ENCODE measurements around the gene SEC16B. TPM values are rescaled to one million over a fixed set of nuclear protein-coding genes. Genes with fewer than 3 reads are reported as not detected.

The SEC16B gene
- total and polyA plus RNA-seq, 9 of the 15 experiments (the other 6 are each of a cell fraction or from before 2014, with no cell fraction given): not detected

DNA sequence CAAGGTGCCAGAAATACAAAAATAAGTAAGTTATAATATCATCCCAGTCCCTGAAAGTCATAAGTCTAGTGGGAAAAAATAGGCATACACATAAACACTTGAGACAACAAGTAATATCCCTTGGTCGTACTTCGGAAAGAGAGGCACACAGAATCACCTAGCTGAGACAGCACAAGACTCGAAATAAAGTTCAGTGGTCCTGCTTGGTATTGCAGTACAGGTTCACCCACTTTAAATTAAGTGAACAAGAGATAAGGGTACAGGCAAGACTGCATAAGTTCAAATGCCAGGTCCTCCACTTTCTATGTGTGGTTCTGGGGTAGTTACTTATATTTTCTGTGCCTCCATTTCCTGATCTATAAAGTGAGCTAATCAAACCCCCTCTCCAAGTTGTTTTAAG is 47.6 kb downstream of the SEC16B start (continued):
- TF ChIP-seq, protein P1, sequence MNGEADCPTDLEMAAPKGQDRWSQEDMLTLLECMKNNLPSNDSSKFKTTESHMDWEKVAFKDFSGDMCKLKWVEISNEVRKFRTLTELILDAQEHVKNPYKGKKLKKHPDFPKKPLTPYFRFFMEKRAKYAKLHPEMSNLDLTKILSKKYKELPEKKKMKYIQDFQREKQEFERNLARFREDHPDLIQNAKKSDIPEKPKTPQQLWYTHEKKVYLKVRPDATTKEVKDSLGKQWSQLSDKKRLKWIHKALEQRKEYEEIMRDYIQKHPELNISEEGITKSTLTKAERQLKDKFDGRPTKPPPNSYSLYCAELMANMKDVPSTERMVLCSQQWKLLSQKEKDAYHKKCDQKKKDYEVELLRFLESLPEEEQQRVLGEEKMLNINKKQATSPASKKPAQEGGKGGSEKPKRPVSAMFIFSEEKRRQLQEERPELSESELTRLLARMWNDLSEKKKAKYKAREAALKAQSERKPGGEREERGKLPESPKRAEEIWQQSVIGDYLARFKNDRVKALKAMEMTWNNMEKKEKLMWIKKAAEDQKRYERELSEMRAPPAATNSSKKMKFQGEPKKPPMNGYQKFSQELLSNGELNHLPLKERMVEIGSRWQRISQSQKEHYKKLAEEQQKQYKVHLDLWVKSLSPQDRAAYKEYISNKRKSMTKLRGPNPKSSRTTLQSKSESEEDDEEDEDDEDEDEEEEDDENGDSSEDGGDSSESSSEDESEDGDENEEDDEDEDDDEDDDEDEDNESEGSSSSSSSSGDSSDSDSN (IDR thresholded peaks at IDR 0.05; ENCODE audit: borderline replicate concordance in 1 of 2, low read depth in 2 of 2, low read length in 2 of 2): no peak

DNA sequence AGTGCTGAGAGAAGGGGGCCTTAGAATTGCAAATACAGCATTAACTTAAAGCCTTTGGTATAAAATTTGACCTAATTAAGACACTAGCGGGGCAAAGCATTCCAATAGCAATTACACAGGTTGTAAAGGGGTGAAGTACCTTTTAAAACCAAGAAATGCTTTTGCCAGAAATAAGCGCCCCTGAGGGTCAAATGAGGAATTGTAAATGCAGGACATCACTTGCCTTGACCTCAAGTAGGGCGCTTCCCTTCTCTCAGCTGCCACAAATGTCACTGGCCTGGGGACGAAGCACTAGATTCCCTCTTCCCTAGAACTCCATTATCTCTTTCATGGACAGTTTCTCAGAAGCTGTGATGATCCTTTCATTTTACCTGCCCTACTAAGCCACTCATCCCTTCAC is 48.3 kb downstream of the SEC16B start:
- H3K9me1 ChIP-seq (ENCODE audit: control insufficient read depth, insufficient read depth, low read length): no peaks in the 10 kb centered on the region
- H3K79me2 ChIP-seq (ENCODE audit: control insufficient read depth, insufficient read depth, low read length): no peaks in the 10 kb centered on the region
- no peaks in the 10 kb centered on the region for H3K4me1 ChIP-seq (replicated peaks in 1 of 2; ENCODE audit: control insufficient read depth in 2 of 2, insufficient read depth in 2 of 2, low read length in 2 of 2)
- FAIRE-seq (no peak), ATAC-seq (no peak), DNase-seq (ENCODE audit: extremely low read depth in 1 of 4, low spot score in 3 of 4) (no peak)
- H3K27ac ChIP-seq (ENCODE audit: extremely low read depth, low read depth, low read length): no peak overlapping the region
- no TSS peak for BruUV-seq (replicated peaks)
- H3K9me3 ChIP-seq (replicated peaks; ENCODE audit: control insufficient read depth, insufficient read depth, low read depth, low read length): no peaks in the 10 kb centered on the region
- H3K9ac ChIP-seq (ENCODE audit: insufficient read depth in 1 of 2, low read depth in 2 of 2, low read length in 2 of 2): no peak overlapping the region
- intact Hi-C loops (cut with micrococcal nuclease) (no loop called here), in situ Hi-C loops (cut with MboI) (no loop called here)
- no peaks in the 10 kb centered on the region for H3K36me3 ChIP-seq (ENCODE audit: control insufficient read depth, insufficient read depth, low read length)
- no peaks in the 10 kb centered on the region for H4K20me1 ChIP-seq (replicated peaks; ENCODE audit: control insufficient read depth, insufficient read depth, low read length)
- 0% methylated on average over 4 of the region's 4 CpGs for WGBS (ENCODE audit: insufficient coverage, low coverage, missing lambda C conversion rate)
- H3K4me2 ChIP-seq (ENCODE audit: insufficient read depth, low read length): no peak overlapping the region
- ChIA-PET CTCF (ENCODE audit: low intra/inter-chr PET ratio) (no interaction called here), POLR2A (no interaction called here)
- no peak overlapping the region for H2AFZ ChIP-seq (ENCODE audit: low read depth, low read length)
- H3K27me3 ChIP-seq (ENCODE audit: control insufficient read depth in 2 of 2, insufficient read depth in 2 of 2, low read length in 2 of 2): no peaks in the 10 kb centered on the region
- no peak overlapping the region for H3K4me3 ChIP-seq
- TF ChIP-seq TARDBP (IDR thresholded peaks at IDR 0.05) (no peak), ILF3 (IDR thresholded peaks at IDR 0.05; ENCODE audit: borderline replicate concordance) (no peak), MTA1 (IDR thresholded peaks at IDR 0.05; ENCODE audit: borderline replicate concordance) (no peak), ZNF77 (CRISPR knock-in tag; IDR thresholded peaks at IDR 0.05) (no peak), ZFPM2 (CRISPR knock-in tag; IDR thresholded peaks at IDR 0.05) (no peak), POLR2AphosphoS5 (IDR thresholded peaks at IDR 0.05; ENCODE audit: control insufficient read depth, insufficient read depth, low read depth, low read length) (no peak), PPARD (CRISPR knock-in tag; IDR thresholded peaks at IDR 0.05) (no peak), ZNF311 (CRISPR knock-in tag; IDR thresholded peaks at IDR 0.05) (no peak), CBFA2T2 (conservative IDR thresholded peaks at IDR 0.05) (no peak), PHB2 (IDR thresholded peaks at IDR 0.05; ENCODE audit: low read depth) (no peak), TAF7 (tag; IDR thresholded peaks at IDR 0.05) (no peak), DIDO1 (tag; IDR thresholded peaks at IDR 0.05; ENCODE audit: low read depth) (no peak), ZNF551 (CRISPR knock-in tag; IDR thresholded peaks at IDR 0.05) (no peak), HNRNPL (IDR thresholded peaks at IDR 0.05; ENCODE audit: low read depth, low read length) (no peak), NR1H2 (CRISPR knock-in tag; IDR thresholded peaks at IDR 0.05) (no peak), KAT8 (IDR thresholded peaks at IDR 0.05; ENCODE audit: low read depth) (no peak)
- TF ChIP-seq, protein P2, sequence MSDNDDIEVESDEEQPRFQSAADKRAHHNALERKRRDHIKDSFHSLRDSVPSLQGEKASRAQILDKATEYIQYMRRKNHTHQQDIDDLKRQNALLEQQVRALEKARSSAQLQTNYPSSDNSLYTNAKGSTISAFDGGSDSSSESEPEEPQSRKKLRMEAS (CRISPR knock-in tag; IDR thresholded peaks at IDR 0.05): no peak
- TF ChIP-seq, protein P3, sequence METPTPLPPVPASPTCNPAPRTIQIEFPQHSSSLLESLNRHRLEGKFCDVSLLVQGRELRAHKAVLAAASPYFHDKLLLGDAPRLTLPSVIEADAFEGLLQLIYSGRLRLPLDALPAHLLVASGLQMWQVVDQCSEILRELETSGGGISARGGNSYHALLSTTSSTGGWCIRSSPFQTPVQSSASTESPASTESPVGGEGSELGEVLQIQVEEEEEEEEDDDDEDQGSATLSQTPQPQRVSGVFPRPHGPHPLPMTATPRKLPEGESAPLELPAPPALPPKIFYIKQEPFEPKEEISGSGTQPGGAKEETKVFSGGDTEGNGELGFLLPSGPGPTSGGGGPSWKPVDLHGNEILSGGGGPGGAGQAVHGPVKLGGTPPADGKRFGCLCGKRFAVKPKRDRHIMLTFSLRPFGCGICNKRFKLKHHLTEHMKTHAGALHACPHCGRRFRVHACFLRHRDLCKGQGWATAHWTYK (CRISPR knock-in tag; IDR thresholded peaks at IDR 0.05): no peak
- TF ChIP-seq, protein P4, sequence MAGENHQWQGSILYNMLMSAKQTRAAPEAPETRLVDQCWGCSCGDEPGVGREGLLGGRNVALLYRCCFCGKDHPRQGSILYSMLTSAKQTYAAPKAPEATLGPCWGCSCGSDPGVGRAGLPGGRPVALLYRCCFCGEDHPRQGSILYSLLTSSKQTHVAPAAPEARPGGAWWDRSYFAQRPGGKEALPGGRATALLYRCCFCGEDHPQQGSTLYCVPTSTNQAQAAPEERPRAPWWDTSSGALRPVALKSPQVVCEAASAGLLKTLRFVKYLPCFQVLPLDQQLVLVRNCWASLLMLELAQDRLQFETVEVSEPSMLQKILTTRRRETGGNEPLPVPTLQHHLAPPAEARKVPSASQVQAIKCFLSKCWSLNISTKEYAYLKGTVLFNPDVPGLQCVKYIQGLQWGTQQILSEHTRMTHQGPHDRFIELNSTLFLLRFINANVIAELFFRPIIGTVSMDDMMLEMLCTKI (IDR thresholded peaks at IDR 0.05; ENCODE audit: partially characterized antibody): no peak

Measured in K562 (cell line).